ENCODE data around the gene TBC1D19.
"Not testable (repeated sequence)": the region's sequence is repeated elsewhere in the genome, so short reads cannot be mapped to it uniquely, and the experiment has no call there.

TBC1D19 gene

GRCh38 chr4:26577066-26577465, 6.8 kb upstream of the TBC1D19 start:
- no peak overlapping the region for H3K4me3 ChIP-seq (ENCODE audit: low read depth, low read length)
- no peak for TF ChIP-seq CTCF (IDR thresholded peaks at IDR 0.05; ENCODE audit: low read depth, low read length)
- no peaks in the 10 kb centered on the region for H3K36me3 ChIP-seq
- H3K27ac ChIP-seq: no peak overlapping the region
- no peaks in the 10 kb centered on the region for H3K9me3 ChIP-seq (ENCODE audit: severe bottlenecking)
- H3K27me3 ChIP-seq (ENCODE audit: insufficient read depth, low read depth, severe bottlenecking): no peaks in the 10 kb centered on the region
- no peak for DNase-seq

- Histone ChIP-seq H3K27ac (no peak overlapping the region), H3K4me3 (ENCODE audit: low read depth, low read length) (no peak overlapping the region), H3K36me3 (no peaks in the 10 kb centered on the region), H3K9me3 (ENCODE audit: severe bottlenecking) (no peaks in the 10 kb centered on the region), H3K27me3 (ENCODE audit: insufficient read depth, low read depth, severe bottlenecking) (no peaks in the 10 kb centered on the region)
- no peak for TF ChIP-seq CTCF (IDR thresholded peaks at IDR 0.05; ENCODE audit: low read depth, low read length)
- DNase-seq: no peak
Measured at GRCh38 chr4:26579169-26579568, 4.7 kb upstream of the TBC1D19 start.

- not testable (repeated sequence) for H3K36me3 ChIP-seq; H3K4me3 ChIP-seq (ENCODE audit: low read depth, low read length); H3K9me3 ChIP-seq (ENCODE audit: severe bottlenecking); DNase-seq; H3K27ac ChIP-seq; H3K27me3 ChIP-seq (ENCODE audit: insufficient read depth, low read depth, severe bottlenecking)
Measured at GRCh38 chr4:26581341-26581740, 2.5 kb upstream of the TBC1D19 start.

DNA sequence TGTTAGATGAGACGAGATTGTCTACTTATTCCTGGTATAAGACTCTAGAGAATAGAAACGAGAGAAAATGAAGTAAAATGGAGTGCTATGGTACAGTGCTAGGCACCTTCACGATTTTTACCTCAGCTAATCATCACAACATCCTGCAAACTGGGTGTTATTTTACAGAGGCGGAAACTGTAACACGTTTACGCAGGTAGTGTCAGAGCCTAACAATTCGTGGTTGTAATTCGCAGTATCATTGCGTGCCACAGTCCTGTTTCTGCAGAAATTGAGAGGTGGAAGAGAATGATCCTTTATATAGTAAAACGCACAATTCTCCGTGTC, 383 bp upstream of the TBC1D19 start:
- no peaks in the 10 kb centered on the region for H3K9me3 ChIP-seq (ENCODE audit: severe bottlenecking)
- H3K36me3 ChIP-seq: no peaks in the 10 kb centered on the region
- no peak for TF ChIP-seq CTCF (IDR thresholded peaks at IDR 0.05; ENCODE audit: low read depth, low read length)
- no peaks in the 10 kb centered on the region for H3K27me3 ChIP-seq (ENCODE audit: insufficient read depth, low read depth, severe bottlenecking)
- H3K27ac ChIP-seq: peak overlapping the region; percentile 68
- DNase-seq: no peak
- H3K4me3 ChIP-seq (ENCODE audit: low read depth, low read length): peak overlapping the region; percentile 80

DNA sequence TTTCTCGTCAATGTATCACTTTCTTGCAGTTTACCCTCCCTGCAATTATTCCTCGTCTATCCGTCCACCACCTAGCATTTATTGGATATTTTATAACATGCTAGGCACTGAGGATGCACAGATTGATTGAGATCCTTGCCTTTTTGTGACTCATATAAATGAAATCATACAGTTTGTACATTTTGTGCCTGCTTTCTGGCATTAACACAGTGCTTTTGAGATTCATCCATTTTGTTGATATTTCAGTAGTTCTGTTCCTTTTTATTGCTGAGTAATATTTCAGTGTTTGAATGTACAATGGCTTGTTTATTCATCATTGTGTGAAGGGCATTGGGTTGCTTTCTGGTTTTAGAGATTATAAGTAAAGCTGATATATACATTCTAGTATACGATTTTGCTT, 841 bp downstream of the TBC1D19 start:
- H3K27ac ChIP-seq: no peak overlapping the region
- no peak for DNase-seq
- no peak for TF ChIP-seq CTCF (IDR thresholded peaks at IDR 0.05; ENCODE audit: low read depth, low read length)

DNA sequence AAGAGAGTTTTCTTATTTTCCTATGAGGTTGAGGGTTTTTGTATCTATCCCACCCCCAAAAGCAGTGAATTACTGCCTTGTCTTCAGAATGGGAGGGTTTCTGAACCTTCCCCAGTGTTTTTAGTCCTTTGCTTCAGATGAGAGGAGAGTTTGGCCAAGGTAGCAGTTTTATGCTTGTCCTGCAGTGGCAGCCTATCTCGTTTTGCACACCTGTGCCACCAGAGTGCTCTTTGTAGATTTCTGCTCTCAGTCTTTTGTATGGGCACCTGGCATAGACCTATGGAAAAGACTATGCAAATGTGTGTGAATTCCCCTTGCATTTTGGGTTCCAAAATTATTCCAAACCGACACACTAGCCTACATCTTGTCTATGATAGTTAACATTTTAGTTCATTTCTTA, 5.8 kb downstream of the TBC1D19 start:
- no peaks in the 10 kb centered on the region for H3K36me3 ChIP-seq
- TF ChIP-seq CTCF (IDR thresholded peaks at IDR 0.05; ENCODE audit: low read depth, low read length): 0 out of 2 replicates have a peak, but pooled peaks have one; percentile 9
- no peak for DNase-seq
- no peak overlapping the region for H3K4me3 ChIP-seq (ENCODE audit: low read depth, low read length)
- H3K9me3 ChIP-seq (ENCODE audit: severe bottlenecking): no peaks in the 10 kb centered on the region
- no peak overlapping the region for H3K27ac ChIP-seq
- no peaks in the 10 kb centered on the region for H3K27me3 ChIP-seq (ENCODE audit: insufficient read depth, low read depth, severe bottlenecking)

More for the DNA sequence above, 841 bp downstream of the TBC1D19 start:
- no peaks in the 10 kb centered on the region for H3K36me3 ChIP-seq
- peak overlapping the region; percentile 80 for H3K4me3 ChIP-seq (ENCODE audit: low read depth, low read length)
- H3K9me3 ChIP-seq (ENCODE audit: severe bottlenecking): no peaks in the 10 kb centered on the region
- H3K27me3 ChIP-seq (ENCODE audit: insufficient read depth, low read depth, severe bottlenecking): no peaks in the 10 kb centered on the region

All from WERI-Rb-1 (cell line).